Calu3 (cell line): ENCODE measurements around the gene EPX. TPM values are rescaled to one million over a fixed set of nuclear protein-coding genes. Genes with fewer than 3 reads are reported as not detected.

Experiments
- BruUV-seq: library from RNA; stranded (reverse); fragments of 400-500 nt; replicated peaks from 2 replicates; lab custom pipeline; 2021; lab: Mats Ljungman, UMichigan
- CTCF ChIA-PET: fragments of 300-600 bp; sonication (Branson Sonifier 250); formaldehyde crosslinking; loops from one replicate; lab custom pipeline; 2022; ENCODE audit warnings: antibody characterized with exemption; lab: Charles Lee
- DNase-seq: peaks from one replicate; pipeline ENCODE4 v3.0.0; 2022
- H3K27ac Mint-ChIP-seq: one replicate; pipeline ENCODE4 v1.8.0; 2022; ENCODE audit warnings: mixed read lengths; ENCODE audit not compliant: unreplicated experiment
- H3K27me3 Mint-ChIP-seq: one replicate; pipeline ENCODE4 v1.8.0; 2022; ENCODE audit warnings: mixed read lengths; ENCODE audit not compliant: unreplicated experiment
- H3K36me3 Mint-ChIP-seq: one replicate; pipeline ENCODE4 v1.8.0; 2022; ENCODE audit warnings: mild to moderate bottlenecking, moderate library complexity, mixed read lengths; ENCODE audit not compliant: insufficient read depth, unreplicated experiment
- H3K4me1 Mint-ChIP-seq: one replicate; pipeline ENCODE4 v1.8.0; 2022; ENCODE audit warnings: mild to moderate bottlenecking, low read depth, mixed read lengths; ENCODE audit not compliant: unreplicated experiment
- H3K4me3 Mint-ChIP-seq: one replicate; pipeline ENCODE4 v1.8.0; 2022; ENCODE audit warnings: mild to moderate bottlenecking, low read depth, moderate library complexity, mixed read lengths; ENCODE audit not compliant: unreplicated experiment
- H3K9me3 Mint-ChIP-seq: one replicate; pipeline ENCODE4 v1.8.0; 2022; ENCODE audit warnings: low read depth, mixed read lengths; ENCODE audit not compliant: unreplicated experiment
- intact Hi-C: fragments of 100-400 bp; cut with micrococcal nuclease; formaldehyde crosslinking; loops from one replicate; pipeline ENCODE4 v1.10.0; 2022; ENCODE audit not compliant: unreplicated experiment
- total RNA-seq: library from RNA; stranded (reverse); gene quantifications from 2 replicates; pipeline ENCODE4 v1.2.3, GENCODE V29; 2022
- TF ChIP-seq, protein P1 (sequence below): fragments of 200-600 bp; IDR thresholded peaks from one replicate; pipeline ENCODE4 v1.8.0; 2022; ENCODE audit warnings: antibody characterized with exemption; ENCODE audit not compliant: unreplicated experiment

EPX gene
- total RNA-seq, 1 experiment from 2014 or later: not detected

DNA sequence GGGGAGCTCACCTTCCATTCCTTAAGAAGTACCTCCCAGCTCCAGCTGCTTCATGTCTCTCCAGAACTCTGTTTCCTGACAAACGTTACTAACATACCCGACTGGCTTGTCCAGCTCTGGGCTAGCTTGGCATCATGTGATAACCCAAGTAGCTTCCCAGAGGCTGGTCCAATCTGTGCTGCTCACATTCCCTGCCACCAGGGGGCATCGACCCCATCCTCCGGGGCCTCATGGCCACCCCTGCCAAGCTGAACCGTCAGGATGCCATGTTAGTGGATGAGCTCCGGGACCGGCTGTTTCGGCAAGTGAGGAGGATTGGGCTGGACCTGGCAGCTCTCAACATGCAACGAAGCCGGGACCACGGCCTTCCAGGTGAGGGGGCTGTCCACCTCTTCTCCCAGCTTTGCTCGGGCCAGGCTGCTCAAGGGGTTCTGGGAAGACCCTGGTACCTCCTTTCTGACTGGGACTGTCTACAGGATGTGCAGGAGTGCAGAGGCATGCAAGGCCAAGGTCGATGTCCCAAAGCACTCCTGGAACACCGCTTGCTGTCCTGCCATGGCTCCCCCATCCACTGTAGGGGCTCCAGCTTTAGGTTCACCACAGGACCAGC is 7.6 kb downstream of the EPX start:
- peaks cover 62% of the 10 kb centered on the region for H3K27me3 Mint-ChIP-seq
- peak; percentile 50 for DNase-seq
- intact Hi-C loops: no loop called here
- CTCF ChIA-PET: interaction anchor here (0.5 to 1.9 kb wide), 2 partner anchors 10 to 50 kb away, joined by 3 to 6 read pairs; no protein-coding TSS in a partner anchor
- TF ChIP-seq, protein P1, sequence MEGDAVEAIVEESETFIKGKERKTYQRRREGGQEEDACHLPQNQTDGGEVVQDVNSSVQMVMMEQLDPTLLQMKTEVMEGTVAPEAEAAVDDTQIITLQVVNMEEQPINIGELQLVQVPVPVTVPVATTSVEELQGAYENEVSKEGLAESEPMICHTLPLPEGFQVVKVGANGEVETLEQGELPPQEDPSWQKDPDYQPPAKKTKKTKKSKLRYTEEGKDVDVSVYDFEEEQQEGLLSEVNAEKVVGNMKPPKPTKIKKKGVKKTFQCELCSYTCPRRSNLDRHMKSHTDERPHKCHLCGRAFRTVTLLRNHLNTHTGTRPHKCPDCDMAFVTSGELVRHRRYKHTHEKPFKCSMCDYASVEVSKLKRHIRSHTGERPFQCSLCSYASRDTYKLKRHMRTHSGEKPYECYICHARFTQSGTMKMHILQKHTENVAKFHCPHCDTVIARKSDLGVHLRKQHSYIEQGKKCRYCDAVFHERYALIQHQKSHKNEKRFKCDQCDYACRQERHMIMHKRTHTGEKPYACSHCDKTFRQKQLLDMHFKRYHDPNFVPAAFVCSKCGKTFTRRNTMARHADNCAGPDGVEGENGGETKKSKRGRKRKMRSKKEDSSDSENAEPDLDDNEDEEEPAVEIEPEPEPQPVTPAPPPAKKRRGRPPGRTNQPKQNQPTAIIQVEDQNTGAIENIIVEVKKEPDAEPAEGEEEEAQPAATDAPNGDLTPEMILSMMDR: peak; percentile 36
- H3K27ac Mint-ChIP-seq: no peak overlapping the region
- H3K4me1 Mint-ChIP-seq: no peaks in the 10 kb centered on the region
- no peaks in the 10 kb centered on the region for H3K36me3 Mint-ChIP-seq
- no TSS peak for BruUV-seq
- no peak overlapping the region for H3K4me3 Mint-ChIP-seq
- H3K9me3 Mint-ChIP-seq: no peaks in the 10 kb centered on the region

DNA sequence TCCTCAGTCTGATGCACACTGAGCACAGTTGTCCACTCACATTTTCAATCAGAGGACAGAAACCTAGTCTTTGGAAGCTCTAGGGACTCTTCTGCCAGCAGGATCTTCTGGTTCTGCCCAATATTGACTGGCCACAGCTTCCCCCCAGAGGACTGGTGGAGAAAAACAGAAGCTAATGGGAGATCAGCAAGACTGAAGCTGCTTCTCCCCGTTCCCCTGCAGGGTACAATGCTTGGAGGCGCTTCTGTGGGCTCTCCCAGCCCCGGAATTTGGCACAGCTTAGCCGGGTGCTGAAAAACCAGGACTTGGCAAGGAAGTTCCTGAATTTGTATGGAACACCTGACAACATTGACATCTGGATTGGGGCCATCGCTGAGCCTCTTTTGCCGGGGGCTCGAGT is 10.3 kb downstream of the EPX start:
- no TSS peak for BruUV-seq
- Mint-ChIP-seq H3K9me3 (no peaks in the 10 kb centered on the region), H3K27me3 (peaks cover 34% of the 10 kb centered on the region), H3K4me1 (no peaks in the 10 kb centered on the region), H3K36me3 (no peaks in the 10 kb centered on the region), H3K27ac (no peak overlapping the region), H3K4me3 (no peak overlapping the region)
- CTCF ChIA-PET: no interaction called here
- TF ChIP-seq, protein P1: no peak
- intact Hi-C loops: no loop called here
- DNase-seq: no peak

DNA sequence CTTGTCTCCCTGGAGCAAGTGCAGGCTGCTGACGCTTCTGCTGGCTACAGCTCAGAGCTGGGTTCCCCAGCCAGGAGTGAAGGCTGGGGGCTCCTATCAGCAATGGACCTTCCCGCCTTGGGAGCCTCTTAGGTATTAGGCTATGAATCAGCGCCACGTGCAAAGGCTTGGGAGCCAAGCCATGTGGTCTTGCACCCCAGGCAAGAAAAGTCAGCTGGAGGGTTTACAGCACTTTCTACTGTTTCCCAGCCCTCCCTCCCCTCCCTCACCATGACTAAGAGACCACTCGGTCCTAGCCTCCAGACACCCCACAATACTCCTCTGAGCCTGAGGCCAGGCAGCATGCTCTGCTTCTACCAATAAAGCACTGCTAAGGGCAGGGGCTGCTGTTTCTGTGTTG is 12.3 kb downstream of the EPX start:
- H3K36me3 Mint-ChIP-seq: no peaks in the 10 kb centered on the region
- no peak overlapping the region for H3K27ac Mint-ChIP-seq
- H3K27me3 Mint-ChIP-seq: peaks cover 15% of the 10 kb centered on the region
- no peak for DNase-seq
- BruUV-seq: no TSS peak
- no peak overlapping the region for H3K4me3 Mint-ChIP-seq
- H3K9me3 Mint-ChIP-seq: no peaks in the 10 kb centered on the region
- intact Hi-C loops: no loop called here
- H3K4me1 Mint-ChIP-seq: no peaks in the 10 kb centered on the region
- CTCF ChIA-PET: no interaction called here
- TF ChIP-seq, protein P1: no peak

DNA sequence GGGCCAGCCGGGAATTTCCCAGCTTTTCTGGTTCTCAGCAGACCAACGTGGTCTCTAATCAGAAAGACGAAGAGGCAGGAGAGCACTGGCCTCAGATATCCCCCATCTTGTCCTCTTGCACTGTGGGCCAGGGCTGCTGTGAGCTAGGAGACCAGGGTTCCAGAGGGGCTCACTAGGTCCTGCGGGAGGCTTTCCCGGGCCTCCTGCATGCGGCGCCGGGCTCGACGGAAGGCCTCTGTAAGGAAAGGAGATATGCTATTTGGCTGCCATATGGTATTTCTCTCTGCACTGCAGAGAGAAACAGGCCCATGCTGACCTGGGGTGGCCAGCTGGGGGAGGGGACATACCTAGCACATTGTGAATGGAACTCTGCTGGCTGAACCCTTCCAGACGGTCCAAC is 13.4 kb downstream of the EPX start:
- Mint-ChIP-seq H3K36me3 (no peaks in the 10 kb centered on the region), H3K27ac (no peak overlapping the region), H3K27me3 (peaks cover 3% of the 10 kb centered on the region), H3K9me3 (no peaks in the 10 kb centered on the region), H3K4me1 (no peaks in the 10 kb centered on the region), H3K4me3 (no peak overlapping the region)
- TF ChIP-seq, protein P1: no peak
- intact Hi-C loops: no loop called here
- CTCF ChIA-PET: no interaction called here
- no TSS peak for BruUV-seq
- DNase-seq: no peak
